Loucy (cell line): ENCODE results near the gene MORF4L2.

ENCODE experiments used
- CTCF ChIP-seq: fragments of 200-600 bp; sonication (generic); conservative IDR thresholded peaks from 2 replicates; pipeline ENCODE4 v1.5.1; 2014; ENCODE audit warnings: mild to moderate bottlenecking, antibody characterized with exemption, low read length
- EZH2phosphoT487 ChIP-seq: fragments of 200-600 bp; IDR thresholded peaks from 2 replicates; pipeline ENCODE4 v1.6.1; 2018; ENCODE audit warnings: antibody characterized with exemption, mild to moderate bottlenecking, moderate library complexity, borderline replicate concordance

- peak; percentile 66 for TF ChIP-seq CTCF
- no peak for TF ChIP-seq EZH2phosphoT487
Observed at GRCh38 chrX:103688946-103689345, 2.4 kb upstream of the MORF4L2 start.
